Measurements from ENCODE around the gene HPCAL1. TPM values are rescaled to one million over a fixed set of nuclear protein-coding genes. Genes with fewer than 3 reads are reported as not detected.

HPCAL1 gene
- total RNA-seq, 1 donor from 2014 or later = 3.7 TPM

- peaks cover 9% of the 10 kb centered on the region for H3K27me3 Mint-ChIP-seq (ENCODE audit: insufficient read depth, low read depth)
- no peaks in the 10 kb centered on the region for H4K20me1 ChIP-seq (ENCODE audit: low read depth)
- no peaks in the 10 kb centered on the region for H3K9me3 ChIP-seq (ENCODE audit: low read depth)
- no peaks in the 10 kb centered on the region for H3K36me3 Mint-ChIP-seq
- no peak overlapping the region for H3K9ac ChIP-seq
- TF ChIP-seq EZH2phosphoT487 (IDR thresholded peaks at IDR 0.05) (no peak), EZH2 (IDR thresholded peaks at IDR 0.05) (no peak), CTCF (IDR thresholded peaks at IDR 0.05) (no peak)
- H3K4me3 ChIP-seq = no peak overlapping the region
- H3K79me2 ChIP-seq (ENCODE audit: low read depth) = no peaks in the 10 kb centered on the region
- H3K27me3 ChIP-seq = no peaks in the 10 kb centered on the region
- no peaks in the 10 kb centered on the region for H3F3A ChIP-seq (ENCODE audit: low read depth)
- H3K9me3 Mint-ChIP-seq = no peaks in the 10 kb centered on the region
- peaks cover 27% of the 10 kb centered on the region for H3K4me1 Mint-ChIP-seq
- peak overlapping the region; percentile 51 for H3K27ac Mint-ChIP-seq
- peaks cover 14% of the 10 kb centered on the region for H3K4me1 ChIP-seq
- H3K4me2 ChIP-seq = no peak overlapping the region
- no peak for DNase-seq (ENCODE audit: low spot score)
- H2AFZ ChIP-seq (replicated peaks) = no peak overlapping the region
- H3K27ac ChIP-seq = no peak overlapping the region
- H3K4me3 Mint-ChIP-seq = no peak overlapping the region
- H3K36me3 ChIP-seq = no peaks in the 10 kb centered on the region
Observed at GRCh38 chr2:10359731-10360329, 57.1 kb downstream of the HPCAL1 start.

GRCh38 chr2:10360460-10360849, 57.8 kb downstream of the HPCAL1 start:
- DNase-seq (ENCODE audit: low spot score) = no peak
- Mint-ChIP-seq H3K4me3 (no peak overlapping the region), H3K36me3 (no peaks in the 10 kb centered on the region), H3K4me1 (peaks cover 24% of the 10 kb centered on the region), H3K27ac (no peak overlapping the region), H3K9me3 (no peaks in the 10 kb centered on the region), H3K27me3 (ENCODE audit: insufficient read depth, low read depth) (peaks cover 11% of the 10 kb centered on the region)
- H3K27me3 ChIP-seq = no peaks in the 10 kb centered on the region
- H3K4me1 ChIP-seq = peaks cover 14% of the 10 kb centered on the region
- no peaks in the 10 kb centered on the region for H3K9me3 ChIP-seq (ENCODE audit: low read depth)
- H3F3A ChIP-seq (ENCODE audit: low read depth) = no peaks in the 10 kb centered on the region
- no peak overlapping the region for H3K4me2 ChIP-seq
- no peak overlapping the region for H3K9ac ChIP-seq
- no peak overlapping the region for H3K4me3 ChIP-seq
- TF ChIP-seq CTCF (IDR thresholded peaks at IDR 0.05) (no peak), EZH2 (IDR thresholded peaks at IDR 0.05) (no peak), EZH2phosphoT487 (IDR thresholded peaks at IDR 0.05) (no peak)
- H3K36me3 ChIP-seq = no peaks in the 10 kb centered on the region
- H3K27ac ChIP-seq = no peak overlapping the region
- no peaks in the 10 kb centered on the region for H4K20me1 ChIP-seq (ENCODE audit: low read depth)
- no peak overlapping the region for H2AFZ ChIP-seq (replicated peaks)
- H3K79me2 ChIP-seq (ENCODE audit: low read depth) = no peaks in the 10 kb centered on the region

GRCh38 chr2:10360850-10361588, 58.3 kb downstream of the HPCAL1 start:
- Histone ChIP-seq H2AFZ (replicated peaks) (no peak overlapping the region), H3K9me3 (ENCODE audit: low read depth) (no peaks in the 10 kb centered on the region), H3K27me3 (no peaks in the 10 kb centered on the region), H3F3A (ENCODE audit: low read depth) (no peaks in the 10 kb centered on the region), H3K79me2 (ENCODE audit: low read depth) (no peaks in the 10 kb centered on the region), H3K27ac (no peak overlapping the region), H3K36me3 (no peaks in the 10 kb centered on the region), H3K9ac (no peak overlapping the region), H3K4me3 (no peak overlapping the region), H3K4me2 (no peak overlapping the region), H3K4me1 (peaks cover 14% of the 10 kb centered on the region), H4K20me1 (ENCODE audit: low read depth) (no peaks in the 10 kb centered on the region)
- Mint-ChIP-seq H3K27me3 (ENCODE audit: insufficient read depth, low read depth) (peaks cover 11% of the 10 kb centered on the region), H3K9me3 (no peaks in the 10 kb centered on the region), H3K4me1 (peaks cover 19% of the 10 kb centered on the region), H3K36me3 (no peaks in the 10 kb centered on the region), H3K4me3 (no peak overlapping the region), H3K27ac (peak overlapping the region; percentile 64)
- DNase-seq (ENCODE audit: low spot score) = peak; percentile 52
- TF ChIP-seq EZH2 (IDR thresholded peaks at IDR 0.05) (no peak), EZH2phosphoT487 (IDR thresholded peaks at IDR 0.05) (no peak), CTCF (IDR thresholded peaks at IDR 0.05) (no peak)

Data from neural progenitor cell (in vitro differentiated cells).